Stimulated activated CD8-positive, alpha-beta memory T cell treated with anti-CD3 and anti-CD28 coated beads, Interleukin-7, amount 100 ng/mL, for 48 hours (primary cell): ENCODE measurements around the gene TNFAIP8L1.

Experiments used
- DNase-seq, 2 donors: peaks; one replicate each; pipeline ENCODE4 v3.0.0-alpha.2; 2020; ENCODE audit warnings: low read depth in 1 of 2; ENCODE audit errors: extremely low read depth in 1 of 2

TNFAIP8L1 gene

GRCh38 chr19:4699826-4700692, 60.7 kb downstream of the TNFAIP8L1 start:
- no peak for DNase-seq

GRCh38 chr19:4700693-4700970, 61.3 kb downstream of the TNFAIP8L1 start:
- no peak for DNase-seq

GRCh38 chr19:4701557-4701956, 62.2 kb downstream of the TNFAIP8L1 start:
- no peak for DNase-seq

GRCh38 chr19:4702764-4703163, 63.4 kb downstream of the TNFAIP8L1 start:
- DNase-seq = no peak

GRCh38 chr19:4703671-4704316, 64.5 kb downstream of the TNFAIP8L1 start:
- DNase-seq = no peak

- DNase-seq = no peak
Measured at GRCh38 chr19:4704317-4704673, 65.0 kb downstream of the TNFAIP8L1 start.
